HFF-Myc (cell line): ENCODE measurements around the gene LILRA2.

Experiments
- DNase-seq: peaks from one replicate; pipeline ENCODE4 v3.0.0-alpha.2; 2011; ENCODE audit warnings: low read depth; ENCODE audit errors: extremely low read depth
- H3K4me3 ChIP-seq: replicated peaks from 2 replicates; pipeline ENCODE4 v1.5.1; 2011; ENCODE audit warnings: low read depth, mild to moderate bottlenecking, control low read depth, low read length
- CTCF ChIP-seq: IDR thresholded peaks from 2 replicates; pipeline ENCODE4 v1.5.1; 2012; ENCODE audit warnings: mild to moderate bottlenecking, low read depth, low read length, control low read depth; ENCODE audit errors: missing control alignments

LILRA2 gene

GRCh38 chr19:54535601-54536000 lies 38.0 kb upstream of the LILRA2 start:
- DNase-seq, result no peak
- H3K4me3 ChIP-seq, result no peak overlapping the region
- no peak for TF ChIP-seq CTCF

GRCh38 chr19:54536956-54537355 lies 36.6 kb upstream of the LILRA2 start:
- no peak for TF ChIP-seq CTCF
- no peak for DNase-seq

GRCh38 chr19:54541712-54542111 lies 31.9 kb upstream of the LILRA2 start:
- no peak for TF ChIP-seq CTCF
- no peak for DNase-seq
- H3K4me3 ChIP-seq, result no peak overlapping the region

More at GRCh38 chr19:54536956-54537355, 36.6 kb upstream of the LILRA2 start:
- no peak overlapping the region for H3K4me3 ChIP-seq

- no peak for DNase-seq
- H3K4me3 ChIP-seq, result no peak overlapping the region
- TF ChIP-seq CTCF, result no peak
Observed at GRCh38 chr19:54548806-54549205, 24.8 kb upstream of the LILRA2 start.

GRCh38 chr19:54549224-54549623 lies 24.4 kb upstream of the LILRA2 start:
- TF ChIP-seq CTCF, result no peak
- DNase-seq, result no peak

GRCh38 chr19:54551293-54551692 lies 22.3 kb upstream of the LILRA2 start:
- no peak overlapping the region for H3K4me3 ChIP-seq
- DNase-seq, result no peak
- TF ChIP-seq CTCF, result no peak

More at GRCh38 chr19:54549224-54549623, 24.4 kb upstream of the LILRA2 start:
- no peak overlapping the region for H3K4me3 ChIP-seq
